AML-193 (cell line): ENCODE results near the gene RSBN1L.

Experiments used
- DNase-seq, 2 experiments: peaks; one replicate each; lab custom pipeline; 2025; lab: John Stamatoyannopoulos, UW

The RSBN1L gene

DNA sequence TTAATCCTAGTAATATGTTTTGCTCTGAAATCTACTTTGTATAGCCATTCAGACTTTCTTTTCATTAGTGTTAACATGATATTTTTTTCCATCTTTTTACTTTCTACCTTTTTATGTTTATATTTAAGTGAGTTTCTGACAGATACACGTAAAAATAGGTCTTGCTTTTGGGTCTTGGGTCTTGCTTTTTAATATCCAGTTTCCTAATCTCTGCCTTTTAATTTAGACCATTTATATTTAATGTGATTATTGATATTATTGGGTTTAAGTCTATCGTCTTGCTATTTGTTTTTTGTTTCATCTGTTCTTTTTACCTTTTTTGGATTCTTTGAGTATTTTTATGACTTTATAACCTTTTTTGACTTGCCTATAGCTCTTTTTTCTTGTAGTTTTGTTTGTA lies 110.2 kb downstream of the RSBN1L start:
- DNase-seq = no peak

DNA sequence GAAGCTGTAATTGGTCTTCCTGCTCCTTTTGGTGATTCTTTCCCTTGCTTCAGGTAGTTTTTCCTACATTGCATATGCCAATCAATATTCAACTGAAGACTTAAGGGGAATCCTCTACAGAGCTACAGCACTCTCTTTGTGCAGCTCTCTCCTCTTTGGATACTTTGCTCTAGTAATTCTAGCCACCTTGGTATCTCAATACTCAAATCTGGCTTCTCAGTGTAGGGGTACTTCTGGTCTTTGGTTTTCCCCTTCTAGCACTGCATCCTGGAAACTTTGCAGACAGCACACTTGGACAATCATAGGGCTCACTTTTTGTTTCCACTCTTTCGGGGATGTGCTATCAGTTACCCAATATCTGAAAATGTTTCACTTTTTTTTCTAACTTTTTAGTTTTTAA lies 112.3 kb downstream of the RSBN1L start:
- no peak for DNase-seq

DNA sequence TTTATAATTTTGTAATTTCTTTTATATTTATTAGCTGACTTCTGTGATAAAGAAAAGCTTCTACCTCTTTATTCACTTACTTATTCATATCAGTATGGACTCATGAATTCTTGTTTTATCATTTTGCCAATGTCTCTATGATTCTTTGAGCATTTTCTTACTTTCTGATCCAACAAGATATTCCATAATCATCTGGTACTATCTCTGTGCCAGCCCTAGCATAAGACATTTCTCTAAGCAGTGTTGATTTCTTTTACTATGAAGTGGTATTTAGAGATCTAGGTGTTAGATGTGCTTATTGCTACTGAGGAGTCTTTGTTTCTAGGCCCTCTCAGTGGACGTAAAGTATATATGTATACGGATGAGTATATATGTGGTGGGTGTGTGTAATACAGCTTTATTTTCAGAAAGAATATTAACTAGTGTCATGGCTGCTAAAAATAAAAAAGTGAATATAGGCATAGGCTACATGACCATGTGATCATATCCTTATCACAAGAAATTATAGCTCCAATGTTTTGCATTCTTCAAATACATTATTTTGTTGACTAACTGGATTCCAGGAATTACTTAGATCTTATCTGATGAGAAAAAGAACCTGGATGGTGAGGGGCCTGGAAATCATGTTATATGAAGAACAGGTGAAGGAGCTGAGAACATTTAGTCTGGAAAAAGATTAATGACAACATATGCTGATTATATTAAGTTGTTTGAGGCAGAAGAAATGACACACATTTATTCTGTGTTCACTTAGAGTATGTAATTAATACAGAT lies 115.4 kb downstream of the RSBN1L start:
- DNase-seq = no peak

DNA sequence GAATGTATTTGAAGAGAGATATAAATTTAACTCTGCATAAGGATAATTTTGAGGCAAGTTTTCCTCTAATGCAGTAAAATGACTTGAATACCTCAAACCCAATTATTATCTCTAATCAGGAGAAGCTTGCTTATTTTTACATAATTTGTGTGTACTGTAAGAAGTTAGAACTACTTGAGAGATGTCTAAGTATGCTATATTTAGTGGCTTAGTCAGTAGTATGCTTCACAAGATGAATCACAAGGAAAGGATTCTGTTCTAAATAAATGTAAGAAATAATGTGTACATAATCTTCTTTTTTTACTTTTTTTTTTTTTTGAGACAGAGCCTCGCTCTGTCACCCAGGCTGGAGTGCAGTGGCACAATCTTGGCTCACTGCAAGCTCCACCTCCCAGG lies 116.0 kb downstream of the RSBN1L start:
- DNase-seq = no peak

DNA sequence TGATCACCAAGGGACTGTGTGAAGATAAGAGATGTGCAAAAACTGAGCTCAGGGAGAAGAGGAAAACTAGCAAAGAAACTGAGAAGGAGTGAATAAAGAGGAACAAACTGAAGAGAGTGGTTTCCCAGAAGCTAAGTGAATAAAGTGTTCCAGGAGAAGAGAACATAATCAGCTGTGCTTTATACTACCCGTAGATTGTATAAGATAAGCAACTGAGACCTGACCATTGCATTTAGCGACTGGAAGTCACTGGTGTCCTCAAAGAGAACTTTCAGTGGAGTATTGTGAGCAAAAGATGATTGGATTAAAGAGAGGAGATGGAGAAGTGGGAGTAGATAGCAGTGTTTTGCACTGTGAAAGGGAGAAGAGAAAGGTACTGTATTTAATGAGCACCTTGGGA lies 116.9 kb downstream of the RSBN1L start:
- DNase-seq = no peak

DNA sequence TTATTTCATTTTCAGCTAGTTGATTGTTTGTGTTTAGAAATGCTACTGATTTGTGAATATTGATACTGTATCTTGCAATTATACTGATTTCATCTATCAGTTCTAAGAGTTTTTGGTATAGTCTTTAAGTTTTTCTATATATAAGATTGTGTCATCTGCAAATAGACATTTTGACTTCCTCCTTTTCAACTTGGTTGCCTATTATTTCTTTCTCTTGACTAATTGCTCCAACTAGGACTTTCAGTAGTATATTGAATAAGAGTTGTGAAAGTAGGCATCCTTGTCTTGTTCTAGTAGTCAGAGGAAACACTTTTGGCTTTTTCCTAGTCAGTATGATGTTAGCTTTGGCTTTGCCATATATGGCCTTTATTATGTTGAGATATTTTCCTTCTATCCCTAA lies 122.8 kb downstream of the RSBN1L start:
- peak; percentile 41 to 57 for DNase-seq

DNA sequence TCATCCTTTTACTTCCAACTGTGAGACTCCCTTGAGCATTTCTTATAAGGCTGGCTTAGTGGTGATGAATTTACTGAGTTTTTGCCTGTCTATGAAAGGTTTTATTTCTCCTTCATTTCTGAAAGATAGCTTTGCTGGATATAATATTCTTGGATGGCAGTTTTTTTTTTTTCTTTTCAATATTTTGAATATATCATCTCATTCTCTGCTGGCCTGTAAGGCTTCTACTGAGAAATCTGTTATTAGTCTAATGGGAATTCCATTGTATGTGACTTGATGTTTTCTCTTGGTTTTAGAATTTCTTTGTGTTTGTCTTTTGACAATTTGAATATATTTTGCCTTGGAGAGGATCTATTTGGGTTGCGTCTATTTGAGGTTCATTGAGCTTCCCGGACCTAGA lies 124.7 kb downstream of the RSBN1L start:
- no peak for DNase-seq

DNA sequence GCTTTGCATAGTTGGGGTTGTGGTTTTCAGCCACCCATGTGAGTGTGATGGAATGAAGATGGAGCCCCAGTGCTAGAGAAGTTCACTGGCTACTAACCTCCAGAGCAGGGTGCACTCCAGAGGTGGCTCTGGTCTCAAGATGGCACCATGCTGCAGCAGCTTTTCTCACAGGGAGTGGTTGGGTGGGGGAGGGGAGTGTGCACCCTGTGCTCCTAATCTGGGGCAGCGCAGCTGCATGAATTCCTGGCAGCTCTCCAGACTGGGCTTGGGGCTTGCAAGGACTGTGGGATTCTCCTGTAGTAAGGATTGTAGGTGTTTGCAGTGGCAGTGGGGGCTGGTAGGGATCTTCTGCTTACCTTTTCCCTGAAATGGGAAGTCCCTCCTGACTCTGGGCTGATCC lies 126.0 kb downstream of the RSBN1L start:
- no peak for DNase-seq

DNA sequence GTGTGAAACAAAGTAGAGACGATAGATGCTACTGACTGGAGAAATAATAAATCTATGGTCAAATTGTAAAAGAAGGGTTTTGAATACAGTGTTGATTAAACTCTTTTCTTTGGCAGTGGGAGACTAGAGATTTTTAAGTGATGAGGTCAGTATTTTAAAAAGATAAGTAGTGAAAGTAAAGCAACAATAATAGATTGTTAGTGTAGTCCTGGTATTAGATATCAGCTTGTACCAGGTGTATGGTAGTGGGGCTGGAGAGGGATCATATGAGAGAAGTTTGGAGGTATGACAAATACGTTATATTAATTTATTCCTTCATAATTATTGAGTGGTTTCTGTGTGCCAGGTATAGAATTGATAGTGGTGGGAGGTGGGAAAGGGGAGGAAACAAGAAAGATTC lies 127.5 kb downstream of the RSBN1L start:
- no peak for DNase-seq

DNA sequence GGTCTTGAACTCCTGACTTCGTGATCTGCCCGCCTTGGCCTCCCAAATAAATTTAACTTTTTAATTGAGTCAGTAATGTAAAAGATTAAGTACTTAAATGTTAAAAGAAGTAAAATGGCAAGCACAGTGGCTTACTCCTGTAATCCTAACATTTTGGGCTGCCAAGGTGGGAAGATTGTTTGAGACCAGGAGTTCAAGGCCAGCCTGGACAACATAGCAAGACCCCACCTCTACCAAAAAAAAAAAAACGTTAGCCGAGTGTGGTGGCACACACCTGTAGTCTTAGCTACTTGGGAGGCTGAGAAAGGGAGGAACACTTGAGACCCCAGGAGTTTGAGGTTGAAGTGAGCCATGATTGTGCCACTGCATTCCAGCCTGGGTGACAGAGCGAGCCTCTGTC lies 128.4 kb downstream of the RSBN1L start:
- DNase-seq = no peak

DNA sequence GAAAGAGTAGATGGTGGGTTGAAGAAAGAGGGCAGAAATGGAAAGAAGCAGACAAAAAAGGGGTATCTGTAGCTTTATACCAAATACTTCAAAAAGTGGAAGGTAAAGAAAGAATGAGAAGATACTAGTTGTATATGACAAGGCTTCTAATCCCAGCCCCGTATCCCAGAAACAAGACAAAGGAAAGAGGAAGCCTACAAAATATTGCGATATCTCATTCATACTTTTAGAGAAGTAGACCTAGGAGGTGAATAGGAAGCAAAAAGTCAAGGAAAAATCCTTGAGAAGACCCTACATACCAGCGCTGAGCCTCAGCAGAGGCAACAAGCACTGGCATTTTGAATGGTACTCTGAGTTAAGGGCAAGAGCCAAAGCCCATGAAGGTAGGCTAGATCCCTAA lies 128.9 kb downstream of the RSBN1L start:
- DNase-seq = peak; percentile 20 to 45

DNA sequence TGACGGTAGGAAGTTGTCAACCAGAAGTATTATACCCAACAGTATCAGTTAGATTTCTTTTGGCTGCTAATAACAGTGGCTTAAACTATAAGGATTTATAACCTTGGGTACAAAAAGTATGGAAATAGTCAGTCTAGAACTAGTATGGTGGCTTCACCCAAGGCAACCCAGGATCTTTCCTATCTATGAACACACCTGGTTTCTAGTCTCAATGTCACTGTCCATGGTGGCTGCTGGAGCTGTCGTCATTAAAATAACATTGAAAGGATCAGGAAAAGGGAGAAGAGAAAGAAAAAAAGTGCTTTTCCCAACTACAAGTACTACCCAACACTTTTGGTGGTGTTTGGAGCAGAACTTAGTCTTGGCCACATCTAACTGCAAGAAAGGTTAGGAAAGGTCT lies 130.0 kb downstream of the RSBN1L start:
- DNase-seq = no peak

DNA sequence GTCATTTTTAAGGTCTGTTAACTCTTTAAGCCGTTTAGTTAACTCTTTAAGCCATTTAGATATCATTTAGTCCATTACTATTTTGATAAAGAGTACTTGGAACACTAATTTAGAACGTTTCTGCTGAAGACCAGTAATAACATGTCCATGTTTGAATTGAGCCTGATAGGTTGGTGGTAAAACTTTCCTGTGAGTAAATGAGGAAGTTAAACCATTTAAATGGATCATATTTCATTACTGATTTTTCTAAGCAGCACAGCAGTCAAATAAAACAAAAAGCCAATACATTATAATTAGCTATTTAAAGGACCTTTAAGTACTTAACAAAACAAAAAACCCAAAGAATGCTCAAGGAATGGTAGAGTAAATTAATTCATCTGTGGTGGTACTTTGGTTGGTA lies 131.7 kb downstream of the RSBN1L start:
- DNase-seq = no peak

DNA sequence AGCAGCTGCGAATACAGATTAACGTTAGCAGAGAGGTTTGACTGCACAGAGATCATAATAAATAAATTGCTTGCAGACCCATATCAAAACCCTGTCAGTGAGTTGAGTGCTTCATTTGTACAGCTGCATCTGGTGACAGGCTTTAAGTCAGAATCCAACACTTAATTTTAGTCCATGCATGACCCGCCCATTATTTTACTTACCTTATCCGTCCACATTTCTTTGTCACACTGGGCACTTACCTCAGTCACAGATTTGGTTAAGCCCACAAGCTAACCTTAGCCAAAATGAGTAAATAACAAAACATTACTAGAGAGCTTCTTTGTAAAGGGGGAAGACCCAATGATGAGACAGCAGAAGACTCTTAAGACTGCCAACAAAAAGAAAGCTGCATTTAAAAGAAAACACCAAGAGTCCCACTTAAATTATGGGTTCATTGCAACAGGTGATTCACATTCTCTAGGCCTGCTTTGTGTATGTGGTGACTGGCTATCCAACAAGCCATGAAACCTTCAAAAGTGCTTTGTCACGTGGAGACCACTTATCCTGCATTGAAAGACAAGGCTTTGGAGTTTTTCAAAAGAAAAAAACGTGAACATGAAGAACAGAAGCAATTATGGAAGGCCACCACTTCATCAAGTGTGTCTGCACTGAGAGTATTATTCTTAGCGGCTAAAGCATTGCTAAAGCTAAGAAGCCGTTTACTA lies 134.5 kb downstream of the RSBN1L start:
- DNase-seq = no peak

DNA sequence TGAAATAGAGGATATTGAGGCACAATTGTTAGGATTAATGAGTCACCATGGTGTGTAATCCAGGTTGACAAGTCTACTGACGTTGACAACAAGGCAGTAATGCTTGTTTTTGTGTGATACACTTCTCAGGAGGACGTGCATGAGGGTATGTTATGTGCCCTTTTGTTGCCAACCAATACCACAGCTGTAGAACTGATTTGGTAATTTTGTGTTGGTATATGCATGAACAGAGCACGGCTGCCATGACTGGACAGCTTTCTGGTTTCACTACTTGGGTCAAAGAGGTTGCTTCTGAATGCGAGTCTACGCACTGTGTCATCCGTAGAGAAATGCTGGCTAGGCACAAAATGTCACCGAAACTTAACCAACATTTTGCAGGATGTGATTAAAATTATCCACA lies 135.2 kb downstream of the RSBN1L start:
- no peak for DNase-seq

DNA sequence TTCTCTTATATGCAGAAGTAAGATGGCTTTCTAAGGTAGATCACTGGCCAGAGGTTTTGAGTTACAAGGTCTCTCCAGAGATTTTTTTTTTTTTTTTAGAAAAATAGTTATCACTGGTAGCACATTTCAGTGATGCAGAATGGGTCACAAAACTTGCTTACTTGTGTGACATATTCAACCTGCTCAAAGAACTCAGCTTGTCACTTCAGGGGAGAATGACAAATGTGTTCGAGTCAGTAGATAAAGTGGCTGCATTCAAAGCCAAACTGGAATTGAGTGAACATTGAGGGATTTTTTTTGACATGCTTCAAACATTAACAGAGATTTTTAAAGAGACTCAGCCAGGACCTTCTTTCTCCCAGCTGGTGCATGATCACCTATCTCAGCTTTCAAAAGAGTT lies 135.7 kb downstream of the RSBN1L start:
- no peak for DNase-seq
